GM12874 (cell line): ENCODE results near the gene IRF4.

Experiments used
- CTCF ChIP-seq: IDR thresholded peaks from 2 replicates; pipeline ENCODE4 v1.5.1; 2011; ENCODE audit warnings: low read depth, mild to moderate bottlenecking, control low read depth, low read length, moderate library complexity; ENCODE audit not compliant: insufficient read depth

The IRF4 gene

GRCh38 chr6:345747-346385 is 45.7 kb upstream of the IRF4 start:
- no peak for TF ChIP-seq CTCF

- TF ChIP-seq CTCF = no peak
These were observed 45.0 kb upstream of the IRF4 start for GRCh38 chr6:346386-347030.

- no peak for TF ChIP-seq CTCF
These were observed 44.3 kb upstream of the IRF4 start for GRCh38 chr6:347232-347631.

GRCh38 chr6:347951-348859 is 43.3 kb upstream of the IRF4 start:
- TF ChIP-seq CTCF = no peak

- no peak for TF ChIP-seq CTCF
These were observed 42.6 kb upstream of the IRF4 start for GRCh38 chr6:348860-349396.

- TF ChIP-seq CTCF = no peak
These were observed 42.0 kb upstream of the IRF4 start for GRCh38 chr6:349491-349921.

GRCh38 chr6:350371-350770 is 41.2 kb upstream of the IRF4 start:
- no peak for TF ChIP-seq CTCF
